Stimulated activated CD4-positive, alpha-beta T cell treated with anti-CD3 and anti-CD28 coated beads, Interleukin-2, amount 100 ng/mL, for 24 hours (primary cell): ENCODE measurements around the gene KRT14.
"Not testable (repeated sequence)": the region's sequence is repeated elsewhere in the genome, so short reads cannot be mapped to it uniquely, and the experiment has no call there.

Experiments used
- DNase-seq, 2 donors: peaks; one replicate each; pipeline ENCODE4 v3.0.0-alpha.2; 2020

The KRT14 gene

DNA sequence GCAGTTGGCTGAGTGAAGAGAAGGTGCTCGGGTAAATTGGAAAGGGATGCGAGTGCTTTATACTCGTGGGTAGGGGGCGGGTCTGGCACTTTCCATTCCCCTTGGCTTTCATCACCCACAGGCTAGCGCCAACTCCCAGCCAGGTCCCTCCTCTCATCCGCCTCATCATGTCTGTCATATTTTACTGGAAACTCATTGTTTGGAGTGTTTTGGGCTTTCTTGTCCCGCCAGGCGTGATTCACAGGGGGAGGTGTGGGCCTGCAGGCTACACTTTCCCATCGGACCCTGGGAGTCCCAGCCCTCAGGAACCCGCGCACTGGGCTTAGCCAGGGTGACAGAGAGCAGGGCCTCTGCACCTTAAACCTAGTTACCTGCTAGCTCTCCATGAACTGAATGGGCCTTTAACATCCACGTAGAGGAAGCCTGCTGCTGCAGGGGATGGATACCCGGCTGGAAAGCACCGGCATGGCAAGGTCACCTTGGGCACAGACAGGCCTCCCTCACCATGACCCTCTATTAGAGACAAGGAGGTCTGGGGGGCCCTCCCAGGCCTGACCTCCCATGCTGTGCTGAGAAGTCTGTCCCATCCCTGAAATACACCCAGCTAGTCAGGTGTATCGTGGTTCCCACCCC lies at the start of gene KRT14:
KRT14 (minus strand) TSS at position 33 of the 633 bp plus-strand sequence. CDS start 61 bp downstream, outside the sequence.
- DNase-seq = no peak

GRCh38 chr17:41635121-41636097 lies 48.7 kb upstream of the KRT14 start:
- DNase-seq = no peak

- DNase-seq = no peak
Observed at GRCh38 chr17:41634639-41635038, 47.9 kb upstream of the KRT14 start.

DNA sequence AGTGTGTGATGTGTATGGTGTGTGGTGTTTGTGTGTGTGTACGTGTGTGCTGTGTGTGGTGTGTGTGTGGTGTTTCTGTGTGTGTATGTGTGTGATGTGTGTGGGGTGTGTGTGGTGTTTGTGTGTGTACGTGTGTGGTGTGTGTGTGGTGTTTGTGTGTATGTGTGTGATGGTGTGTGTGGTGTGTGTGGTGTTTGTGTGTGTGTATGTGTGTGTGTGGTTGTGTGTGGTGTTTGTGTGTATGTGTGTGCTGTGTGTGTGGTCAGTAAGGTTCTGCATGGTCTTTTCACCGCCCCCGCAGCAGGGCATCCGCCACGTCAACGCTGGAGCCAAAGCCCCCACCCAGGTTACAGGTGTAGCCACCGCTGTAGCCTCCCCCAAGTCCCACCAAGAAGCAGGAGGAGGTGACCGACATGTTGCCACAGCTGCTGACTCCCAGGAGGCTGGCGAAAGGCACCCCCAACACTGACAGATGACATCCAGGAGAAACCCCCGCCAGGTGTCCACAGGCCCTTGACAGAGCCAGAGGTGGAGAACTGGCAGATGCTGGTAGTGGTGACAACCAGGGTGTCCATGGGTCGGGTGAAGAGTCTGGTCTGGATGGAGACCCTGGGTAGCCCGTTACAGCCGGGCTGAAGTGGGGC lies 47.0 kb upstream of the KRT14 start:
- DNase-seq = no peak

DNA sequence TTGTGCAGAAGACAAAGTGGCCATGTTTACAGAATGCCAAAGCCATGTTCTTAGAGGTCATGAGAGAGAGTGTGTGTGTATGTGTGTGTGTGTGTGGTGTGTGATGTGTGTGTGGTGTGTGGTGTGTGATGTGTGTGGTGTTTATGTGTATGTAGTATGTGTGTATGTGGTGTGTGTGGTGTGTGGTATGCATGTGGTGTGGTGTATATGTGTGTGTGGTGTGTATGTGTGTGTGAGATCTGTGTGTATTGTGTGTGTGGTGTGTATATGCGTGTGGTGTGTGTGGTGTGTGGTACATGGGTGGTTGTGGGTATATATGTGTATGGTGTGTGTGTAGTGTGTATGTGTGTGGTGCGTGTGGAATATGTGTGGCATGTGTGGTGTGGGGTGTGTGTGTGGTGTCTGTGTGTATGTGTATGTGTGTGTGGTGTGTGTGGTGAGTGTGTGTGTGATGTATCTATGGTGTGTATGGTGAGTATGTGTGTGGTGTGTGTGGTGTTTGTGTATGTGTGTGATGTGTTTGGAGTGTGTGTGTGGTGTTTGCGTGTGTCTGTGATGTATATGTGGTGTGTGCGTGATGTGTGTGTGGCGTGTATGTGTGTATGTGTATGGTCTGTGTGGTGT lies 45.9 kb upstream of the KRT14 start:
- DNase-seq = no peak

- DNase-seq = no peak
Observed at GRCh38 chr17:41631898-41632285, 45.2 kb upstream of the KRT14 start.

DNA sequence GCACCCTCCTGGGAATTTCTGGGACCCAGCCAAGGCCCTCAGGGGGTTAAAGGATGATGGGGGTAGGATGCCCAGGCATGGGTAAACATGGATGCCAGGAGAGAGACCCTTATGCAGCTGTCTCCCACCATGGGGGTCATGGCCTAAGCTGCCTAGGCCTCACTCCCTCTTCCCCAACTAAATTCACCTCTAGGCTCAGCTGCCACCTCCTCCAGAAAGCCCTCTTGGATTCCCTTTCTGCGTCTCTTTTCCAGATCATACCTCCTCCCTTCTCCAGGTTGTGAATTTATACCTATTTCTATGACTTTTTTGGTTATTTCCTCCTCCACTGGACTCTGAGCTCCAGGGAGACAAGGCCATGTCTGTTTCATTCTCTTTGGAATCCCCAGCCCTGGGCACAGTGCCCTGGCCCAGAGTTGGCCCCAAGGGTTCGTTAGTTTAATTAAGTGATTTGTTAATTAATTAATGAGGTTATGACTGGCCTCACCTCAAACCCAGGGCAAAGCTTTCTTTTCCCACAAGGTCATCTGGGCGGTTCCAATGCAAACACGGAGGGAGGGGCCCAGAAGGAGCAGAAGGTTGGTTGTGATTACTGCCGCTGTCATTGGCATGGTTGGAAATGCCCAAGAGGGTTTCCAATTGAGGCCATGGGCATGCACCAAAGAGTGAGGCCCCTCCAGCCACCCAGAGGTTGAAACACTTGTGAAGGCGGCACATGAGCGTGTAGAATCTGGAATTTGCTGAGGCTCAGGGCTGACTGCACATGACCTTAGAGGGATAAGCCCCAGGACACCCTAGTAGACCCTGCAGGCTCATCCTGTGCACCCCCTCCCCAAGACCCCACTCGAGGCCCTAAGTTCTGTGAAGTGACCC lies 44.6 kb upstream of the KRT14 start:
- DNase-seq = no peak

GRCh38 chr17:41629826-41630670 lies 43.4 kb upstream of the KRT14 start:
- no peak for DNase-seq

DNA sequence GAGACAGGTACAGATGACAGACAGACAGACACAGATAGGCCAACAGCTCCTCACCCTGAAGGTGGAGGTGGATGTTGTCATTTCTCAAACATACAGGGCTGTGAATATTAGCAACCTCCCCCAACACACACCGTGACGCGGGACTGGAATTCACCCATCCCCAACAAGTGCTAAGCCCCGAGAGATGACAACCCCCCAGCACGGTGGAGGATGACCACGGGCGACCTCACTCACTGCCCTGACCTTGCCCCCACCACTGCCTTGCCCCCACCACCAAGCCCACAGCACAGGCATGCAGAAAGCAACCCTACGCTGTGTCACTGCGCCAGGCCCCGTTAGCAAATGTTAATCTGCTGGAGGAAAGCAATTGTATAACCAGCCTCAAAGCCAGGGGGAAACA lies 42.6 kb upstream of the KRT14 start:
- no peak for DNase-seq

DNA sequence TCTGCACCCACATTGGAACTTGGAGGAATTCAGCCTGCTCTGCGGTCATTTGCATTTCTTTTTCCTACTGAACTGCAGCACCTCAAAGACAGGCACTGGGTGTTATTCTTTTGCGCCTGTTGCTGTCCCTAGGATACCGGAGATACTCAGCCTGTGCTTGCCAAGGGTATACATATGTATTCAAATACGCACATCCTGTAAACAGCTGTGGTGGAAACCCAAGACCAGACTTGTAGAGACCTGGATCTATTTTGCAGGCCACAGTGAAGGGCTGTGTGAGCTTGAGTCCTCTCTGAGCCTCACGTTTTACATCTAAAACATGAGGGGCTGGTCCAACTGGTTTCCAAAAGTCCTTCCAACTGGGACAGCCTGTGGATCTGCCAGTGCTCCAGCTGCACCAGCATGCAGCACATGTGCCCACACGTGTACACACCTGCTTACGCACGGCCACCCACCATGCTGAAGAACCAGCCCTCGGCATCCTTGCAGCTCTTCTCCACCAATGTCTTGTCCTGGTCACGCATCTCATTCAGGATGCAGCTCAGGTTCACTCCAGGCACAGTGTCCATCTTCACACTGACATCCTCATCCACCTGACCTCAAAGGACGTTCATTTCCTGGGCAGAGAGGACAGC lies 42.0 kb upstream of the KRT14 start:
- DNase-seq = not testable (repeated sequence)

DNA sequence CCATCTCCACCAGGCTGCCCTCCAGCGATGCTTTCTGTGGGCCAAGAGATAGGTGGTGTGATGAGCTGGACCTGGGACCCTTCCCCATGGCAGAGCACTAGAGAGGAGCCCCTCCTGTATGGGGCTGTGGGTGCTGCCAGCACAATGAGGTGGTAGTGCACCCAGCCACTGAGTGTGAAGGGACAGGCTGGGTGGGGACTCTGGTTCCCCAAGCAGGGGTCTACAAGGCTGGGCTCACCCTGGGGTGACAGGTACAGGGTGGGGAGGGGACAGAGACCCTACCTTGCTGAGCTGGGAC lies 41.3 kb upstream of the KRT14 start:
- DNase-seq = not testable (repeated sequence)

- DNase-seq = no peak
Observed at GRCh38 chr17:41627316-41628072, 40.8 kb upstream of the KRT14 start.

GRCh38 chr17:41626914-41627295 lies 40.2 kb upstream of the KRT14 start:
- DNase-seq = not testable (repeated sequence)

- not testable (repeated sequence) for DNase-seq
Observed at GRCh38 chr17:41626028-41626913, 39.6 kb upstream of the KRT14 start.

DNA sequence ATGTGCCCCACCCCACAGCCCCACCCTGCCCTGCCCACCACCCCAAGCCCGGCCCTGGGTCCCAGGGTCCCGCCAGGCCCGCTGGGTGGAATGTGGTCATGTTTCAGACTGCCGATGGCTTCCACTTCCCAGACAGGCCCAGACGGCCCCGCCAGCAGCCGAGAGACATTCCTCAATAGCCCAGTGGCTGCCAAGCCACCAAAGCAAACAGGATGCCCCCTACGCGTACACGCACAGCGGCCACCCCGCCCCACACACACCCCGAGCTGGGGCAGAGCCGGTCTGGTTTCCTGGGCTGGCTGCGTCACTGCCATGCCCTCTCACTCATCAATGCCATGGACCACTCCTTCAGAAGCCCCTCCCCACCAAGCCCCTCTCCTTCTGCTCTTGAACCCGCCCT lies 38.9 kb upstream of the KRT14 start:
- no peak for DNase-seq

- DNase-seq = no peak
Observed at GRCh38 chr17:41624208-41625101, 37.8 kb upstream of the KRT14 start, which contains the start of gene KRT17. Gene KRT17 (minus strand): TSS chr17:41624575. CDS start chr17:41624509, 66 bp downstream.

- not testable (repeated sequence) for DNase-seq
Observed at GRCh38 chr17:41623184-41623861, 36.6 kb upstream of the KRT14 start.
